ENCODE measurements around the gene UNC93B1.
"Not testable (repeated sequence)": the region's sequence is repeated elsewhere in the genome, so short reads cannot be mapped to it uniquely, and the experiment has no call there.

- TF ChIP-seq, protein P1, sequence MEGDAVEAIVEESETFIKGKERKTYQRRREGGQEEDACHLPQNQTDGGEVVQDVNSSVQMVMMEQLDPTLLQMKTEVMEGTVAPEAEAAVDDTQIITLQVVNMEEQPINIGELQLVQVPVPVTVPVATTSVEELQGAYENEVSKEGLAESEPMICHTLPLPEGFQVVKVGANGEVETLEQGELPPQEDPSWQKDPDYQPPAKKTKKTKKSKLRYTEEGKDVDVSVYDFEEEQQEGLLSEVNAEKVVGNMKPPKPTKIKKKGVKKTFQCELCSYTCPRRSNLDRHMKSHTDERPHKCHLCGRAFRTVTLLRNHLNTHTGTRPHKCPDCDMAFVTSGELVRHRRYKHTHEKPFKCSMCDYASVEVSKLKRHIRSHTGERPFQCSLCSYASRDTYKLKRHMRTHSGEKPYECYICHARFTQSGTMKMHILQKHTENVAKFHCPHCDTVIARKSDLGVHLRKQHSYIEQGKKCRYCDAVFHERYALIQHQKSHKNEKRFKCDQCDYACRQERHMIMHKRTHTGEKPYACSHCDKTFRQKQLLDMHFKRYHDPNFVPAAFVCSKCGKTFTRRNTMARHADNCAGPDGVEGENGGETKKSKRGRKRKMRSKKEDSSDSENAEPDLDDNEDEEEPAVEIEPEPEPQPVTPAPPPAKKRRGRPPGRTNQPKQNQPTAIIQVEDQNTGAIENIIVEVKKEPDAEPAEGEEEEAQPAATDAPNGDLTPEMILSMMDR (conservative IDR thresholded peaks at IDR 0.05; ENCODE audit: low read depth, low read length), result not testable (repeated sequence)
- TF ChIP-seq EZH2 (IDR thresholded peaks at IDR 0.05; ENCODE audit: borderline replicate concordance, low read depth, low read length, poor library complexity, severe bottlenecking), result not testable (repeated sequence)
Measured at GRCh38 chr11:67954971-67955370, 48.9 kb downstream of the UNC93B1 start.
